IMR-90 (cell line): ENCODE results near the gene RNF217.

Experiments
- BHLHE40 ChIP-seq: fragments of 150-350 bp; IDR thresholded peaks from 2 replicates; pipeline ENCODE4 v1.6.1; 2016; ENCODE audit warnings: mild to moderate bottlenecking, low read depth, low read length
- CEBPB ChIP-seq: IDR thresholded peaks from 2 replicates; pipeline ENCODE4 v1.6.1; 2012; ENCODE audit warnings: low read depth, low read length, improper control_type of control experiment
- CHD1 ChIP-seq: IDR thresholded peaks from 2 replicates; pipeline ENCODE4 v1.6.1; 2012; ENCODE audit warnings: low read depth, low read length, improper control_type of control experiment
- CTCF ChIP-seq: conservative IDR thresholded peaks from 2 replicates; pipeline ENCODE4 v1.5.1; 2012; ENCODE audit warnings: mild to moderate bottlenecking, low read depth, low read length, improper control_type of control experiment
- FOS ChIP-seq: fragments of 150-350 bp; IDR thresholded peaks from 2 replicates; pipeline ENCODE4 v1.6.1; 2016; ENCODE audit warnings: low read depth, low read length
- MAFK ChIP-seq: IDR thresholded peaks from 2 replicates; pipeline ENCODE4 v1.6.1; 2012; ENCODE audit warnings: low read depth, low read length, improper control_type of control experiment
- MXI1 ChIP-seq: IDR thresholded peaks from 2 replicates; pipeline ENCODE4 v1.6.1; 2012; ENCODE audit warnings: low read depth, mild to moderate bottlenecking, low read length, moderate library complexity, borderline replicate concordance
- POLR2A ChIP-seq: IDR thresholded peaks from 2 replicates; pipeline ENCODE4 v1.6.1; 2012; ENCODE audit warnings: mild to moderate bottlenecking, low read depth, low read length
- RAD21 ChIP-seq: IDR thresholded peaks from 2 replicates; pipeline ENCODE4 v1.6.1; 2012; ENCODE audit warnings: low read length, improper control_type of control experiment
- RCOR1 ChIP-seq: IDR thresholded peaks from 2 replicates; pipeline ENCODE4 v1.6.1; 2012; ENCODE audit warnings: mild to moderate bottlenecking, low read length, improper control_type of control experiment; ENCODE audit not compliant: insufficient replicate concordance
- RFX5 ChIP-seq: IDR thresholded peaks from 2 replicates; pipeline ENCODE4 v1.8.0; 2012; ENCODE audit warnings: low read depth, mild to moderate bottlenecking, low read length, moderate library complexity
- SMC3 ChIP-seq: fragments of 150-350 bp; IDR thresholded peaks from 2 replicates; pipeline ENCODE4 v1.6.1; 2016; ENCODE audit warnings: low read depth, mild to moderate bottlenecking, antibody characterized with exemption, low read length, moderate library complexity

GRCh38 chr6:125066964-125067363, 104.7 kb downstream of the RNF217 start:
- TF ChIP-seq CTCF (no peak), MXI1 (no peak), MAFK (no peak), BHLHE40 (no peak), POLR2A (no peak), SMC3 (no peak), RAD21 (no peak), RFX5 (no peak), RCOR1 (no peak), FOS (no peak), CHD1 (no peak), CEBPB (no peak)
